ENCODE results near the gene SLC13A5. TPM values are rescaled to one million over a fixed set of nuclear protein-coding genes. Genes with fewer than 3 reads are reported as not detected.
"Not testable (repeated sequence)": the region's sequence is repeated elsewhere in the genome, so short reads cannot be mapped to it uniquely, and the experiment has no call there.

The SLC13A5 gene
- total RNA-seq, 1 donor from 2014 or later: 0.20 TPM

GRCh38 chr17:6711081-6711674 is 2.0 kb downstream of the SLC13A5 start:
- no peak for DNase-seq (ENCODE audit: low read depth in 2 of 2)

- no peak for DNase-seq (ENCODE audit: low read depth in 2 of 2)
Observed at GRCh38 chr17:6710317-6710716, 2.9 kb downstream of the SLC13A5 start.

- DNase-seq (ENCODE audit: low read depth in 2 of 2): no peak
Observed at GRCh38 chr17:6708357-6708961, 4.7 kb downstream of the SLC13A5 start.

GRCh38 chr17:6706996-6707395 is 6.2 kb downstream of the SLC13A5 start:
- no peak for DNase-seq (ENCODE audit: low read depth in 2 of 2)

GRCh38 chr17:6706499-6706898 is 6.7 kb downstream of the SLC13A5 start:
- DNase-seq (ENCODE audit: low read depth in 2 of 2): no peak

GRCh38 chr17:6704470-6705052 is 8.6 kb downstream of the SLC13A5 start:
- DNase-seq (ENCODE audit: low read depth in 2 of 2): no peak

- no peak for DNase-seq (ENCODE audit: low read depth in 2 of 2)
Observed at GRCh38 chr17:6703751-6704150, 9.4 kb downstream of the SLC13A5 start.

GRCh38 chr17:6702567-6703215 is 10.5 kb downstream of the SLC13A5 start:
- no peak for DNase-seq (ENCODE audit: low read depth in 2 of 2)

GRCh38 chr17:6701719-6702118 is 11.4 kb downstream of the SLC13A5 start:
- peak; percentile 15 to 30 for DNase-seq (ENCODE audit: low read depth in 2 of 2)

GRCh38 chr17:6700948-6701307 is 12.2 kb downstream of the SLC13A5 start:
- DNase-seq (ENCODE audit: low read depth in 2 of 2): no peak

GRCh38 chr17:6699997-6700947 is 12.9 kb downstream of the SLC13A5 start:
- peak in 1 of 2 donors; percentile 9 for DNase-seq (ENCODE audit: low read depth in 2 of 2)

- DNase-seq (ENCODE audit: low read depth in 2 of 2): no peak
Observed at GRCh38 chr17:6698004-6698403, 15.2 kb downstream of the SLC13A5 start.

- no peak for DNase-seq (ENCODE audit: low read depth in 2 of 2)
Observed at GRCh38 chr17:6696906-6697305, 16.3 kb downstream of the SLC13A5 start.

GRCh38 chr17:6695565-6695964 is 17.6 kb downstream of the SLC13A5 start:
- no peak for DNase-seq (ENCODE audit: low read depth in 2 of 2)

GRCh38 chr17:6695051-6695450 is 18.1 kb downstream of the SLC13A5 start:
- DNase-seq (ENCODE audit: low read depth in 2 of 2): no peak

GRCh38 chr17:6691958-6692357 is 21.2 kb downstream of the SLC13A5 start:
- DNase-seq (ENCODE audit: low read depth in 2 of 2): not testable (repeated sequence)

GRCh38 chr17:6691546-6691945 is 21.6 kb downstream of the SLC13A5 start:
- DNase-seq (ENCODE audit: low read depth in 2 of 2): no peak

- no peak for DNase-seq (ENCODE audit: low read depth in 2 of 2)
Observed at GRCh38 chr17:6690641-6691040, 22.5 kb downstream of the SLC13A5 start.

- DNase-seq (ENCODE audit: low read depth in 2 of 2): no peak
Observed at GRCh38 chr17:6688944-6689343, 24.2 kb downstream of the SLC13A5 start.

- DNase-seq (ENCODE audit: low read depth in 2 of 2): no peak
Observed at GRCh38 chr17:6686026-6686425, 27.1 kb downstream of the SLC13A5 start.

GRCh38 chr17:6684881-6685767 is 28.0 kb downstream of the SLC13A5 start:
- DNase-seq (ENCODE audit: low read depth in 2 of 2): no peak

Data from lung microvascular endothelial cell (primary cell).